Left renal cortex interstitium (tissue), 4 donors: ENCODE measurements around the gene CD3E. TPM values are rescaled to one million over a fixed set of nuclear protein-coding genes. Genes with fewer than 3 reads are reported as not detected.

Source experiments
- DNase-seq, 4 donors: peaks; one replicate each; pipeline ENCODE4 v3.0.0-alpha.2; 2013; ENCODE audit warnings: low read depth in 4 of 4, low spot score in 2 of 4, missing footprints in 1 of 4
- polyA plus RNA-seq, 4 donors: library from polyadenylated mRNA; unstranded; fragments of 120-200 nt; gene quantifications; one replicate each; pipeline ENCODE4 v1.2.1, GENCODE V29; 2013; ENCODE audit not compliant: insufficient read length in 4 of 4

Gene CD3E
- polyA plus RNA-seq = under 1 TPM; 0.28 to 0.51 (median 0.38) TPM

- no peak for DNase-seq
Observed at GRCh38 chr11:118304568-118305248, at the start of gene CD3E. TSS of gene CD3E (plus strand) at chr11:118304730. CDS start at chr11:118304953, 223 bp downstream.

GRCh38 chr11:118258410-118258809, 46.1 kb upstream of the CD3E start:
- no peak for DNase-seq

GRCh38 chr11:118259138-118259537, 45.4 kb upstream of the CD3E start:
- DNase-seq = no peak

GRCh38 chr11:118260353-118260752, 44.2 kb upstream of the CD3E start:
- DNase-seq = no peak

GRCh38 chr11:118263112-118263511, 41.4 kb upstream of the CD3E start:
- DNase-seq = no peak

GRCh38 chr11:118263695-118264568, 40.6 kb upstream of the CD3E start, which contains the start of gene MPZL2:
TSS of gene MPZL2 (minus strand) at chr11:118264297. CDS start at chr11:118264153, 144 bp downstream.
- DNase-seq = peak in 3 of 4 donors; percentile 30 to 43 (median 38)

GRCh38 chr11:118264569-118265465, 39.7 kb upstream of the CD3E start:
- no peak for DNase-seq

- no peak for DNase-seq
Observed at GRCh38 chr11:118265954-118266353, 38.6 kb upstream of the CD3E start.

- DNase-seq = no peak
Observed at GRCh38 chr11:118267486-118267885, 37.0 kb upstream of the CD3E start.

GRCh38 chr11:118272001-118272400, 32.5 kb upstream of the CD3E start:
- DNase-seq = no peak

GRCh38 chr11:118274186-118274585, 30.3 kb upstream of the CD3E start:
- no peak for DNase-seq

GRCh38 chr11:118275176-118275575, 29.4 kb upstream of the CD3E start:
- no peak for DNase-seq

GRCh38 chr11:118276422-118276821, 28.1 kb upstream of the CD3E start:
- no peak for DNase-seq

- no peak for DNase-seq
Observed at GRCh38 chr11:118277312-118277711, 27.2 kb upstream of the CD3E start.

- DNase-seq = no peak
Observed at GRCh38 chr11:118281284-118281683, 23.2 kb upstream of the CD3E start.

GRCh38 chr11:118282606-118283005, 21.9 kb upstream of the CD3E start:
- DNase-seq = no peak

GRCh38 chr11:118283037-118283636, 21.4 kb upstream of the CD3E start:
- DNase-seq = no peak

GRCh38 chr11:118283756-118284350, 20.7 kb upstream of the CD3E start:
- no peak for DNase-seq

GRCh38 chr11:118286545-118286944, 18.0 kb upstream of the CD3E start:
- DNase-seq = no peak

- no peak for DNase-seq
Observed at GRCh38 chr11:118287006-118287405, 17.5 kb upstream of the CD3E start.
